Measurements from ENCODE around the gene GRIN2A. TPM values are rescaled to one million over a fixed set of nuclear protein-coding genes. Genes with fewer than 3 reads are reported as not detected.

Gene GRIN2A
- total and polyA plus RNA-seq, 8 donors = 0.06 to 9.8 (median 0.86) TPM

GRCh38 chr16:10026593-10026992 lies 155.6 kb downstream of the GRIN2A start:
- TF ChIP-seq POLR2AphosphoS5 (IDR thresholded peaks at IDR 0.05) (no peak), CTCF (IDR thresholded peaks at IDR 0.05) (no peak), POLR2A (IDR thresholded peaks at IDR 0.05) (no peak), EP300 (IDR thresholded peaks at IDR 0.05) (no peak)
- Histone ChIP-seq H3K4me3 (no peak overlapping the region), H3K36me3 (no peaks in the 10 kb centered on the region), H3K9me3 (no peaks in the 10 kb centered on the region), H3K4me1 (no peaks in the 10 kb centered on the region), H3K27me3 (no peaks in the 10 kb centered on the region), H3K27ac (no peak overlapping the region)
- no peak for DNase-seq
- intact Hi-C loops (cut with DNase I; ENCODE audit: low total_unique reads) = loop anchor here (10.0 kb wide), 1 partner anchor 992 kb away; no protein-coding TSS in a partner anchor
- WGBS, 5 donors = 53 to 72% (median 61%) methylated on average over 5 of the region's 5 CpGs

- no peaks in the 10 kb centered on the region for H3K4me1 ChIP-seq
- H3K36me3 ChIP-seq = no peaks in the 10 kb centered on the region
- no peak overlapping the region for H3K27ac ChIP-seq
- DNase-seq = no peak
- H3K4me3 ChIP-seq = no peak overlapping the region
- TF ChIP-seq POLR2A (IDR thresholded peaks at IDR 0.05) (no peak), POLR2AphosphoS5 (IDR thresholded peaks at IDR 0.05) (no peak), EP300 (IDR thresholded peaks at IDR 0.05) (no peak), CTCF (IDR thresholded peaks at IDR 0.05) (no peak)
- WGBS, 5 donors = 91 to 96% (median 92%) methylated on average over 5 of the region's 5 CpGs
- no peaks in the 10 kb centered on the region for H3K27me3 ChIP-seq
- no peaks in the 10 kb centered on the region for H3K9me3 ChIP-seq
- intact Hi-C loops (cut with DNase I; ENCODE audit: low total_unique reads) = loop anchor here (10.0 kb wide), 1 partner anchor 987 kb away; no protein-coding TSS in a partner anchor
Observed at GRCh38 chr16:10022098-10022497, 160.1 kb downstream of the GRIN2A start.

- no peak for TF ChIP-seq POLR2A (IDR thresholded peaks at IDR 0.05)
- TF ChIP-seq POLR2AphosphoS5 (IDR thresholded peaks at IDR 0.05) = no peak
- TF ChIP-seq EP300 (IDR thresholded peaks at IDR 0.05) = no peak
- no peak for TF ChIP-seq CTCF (IDR thresholded peaks at IDR 0.05)
- no peak overlapping the region for H3K4me3 ChIP-seq
- no peak for DNase-seq
- WGBS, 5 donors = 56 to 77% (median 59%) methylated on average over 3 of the region's 3 CpGs
- H3K4me1 ChIP-seq = no peaks in the 10 kb centered on the region
- H3K36me3 ChIP-seq = no peaks in the 10 kb centered on the region
- H3K27me3 ChIP-seq = no peaks in the 10 kb centered on the region
- intact Hi-C loops (cut with DNase I; ENCODE audit: low total_unique reads) = loop anchor here (10.0 kb wide), 1 partner anchor 986 kb away; no protein-coding TSS in a partner anchor
- no peaks in the 10 kb centered on the region for H3K9me3 ChIP-seq
- no peak overlapping the region for H3K27ac ChIP-seq
Observed at GRCh38 chr16:10020866-10021265, 161.4 kb downstream of the GRIN2A start.

- no peak for DNase-seq
- intact Hi-C loops (cut with DNase I; ENCODE audit: low total_unique reads) = no loop called here
- TF ChIP-seq POLR2A (IDR thresholded peaks at IDR 0.05) = no peak
- TF ChIP-seq EP300 (IDR thresholded peaks at IDR 0.05) = no peak
- TF ChIP-seq POLR2AphosphoS5 (IDR thresholded peaks at IDR 0.05) = no peak
- no peak for TF ChIP-seq CTCF (IDR thresholded peaks at IDR 0.05)
- no peak overlapping the region for H3K4me3 ChIP-seq
- WGBS, 5 donors = 52 to 85% (median 64%) methylated on average over 3 of the region's 3 CpGs
- H3K27ac ChIP-seq = no peak overlapping the region
- H3K27me3 ChIP-seq = peaks cover 0 to 5% (median 0%) of the 10 kb centered on the region in 3 donors
- no peaks in the 10 kb centered on the region for H3K36me3 ChIP-seq
- H3K9me3 ChIP-seq = no peaks in the 10 kb centered on the region
- no peaks in the 10 kb centered on the region for H3K4me1 ChIP-seq
Observed at GRCh38 chr16:10016752-10017151, 165.5 kb downstream of the GRIN2A start.
